B cell (primary cell): ENCODE results near the gene SATB2. TPM values are rescaled to one million over a fixed set of nuclear protein-coding genes. Genes with fewer than 3 reads are reported as not detected.

Experiments
- ATAC-seq: fragments of 200-7000 bp; cut with Tn5 transposase; one replicate; pipeline ENCODE4 v1.10.0; 2021; ENCODE audit warnings: low read depth, mild to moderate bottlenecking, moderate number of reproducible peaks, moderate library complexity
- CTCF ChIA-PET: fragments of 350-600 bp; sonication (Branson Sonifier 250); formaldehyde crosslinking; loops from one replicate; lab custom pipeline; 2021; ENCODE audit warnings: antibody characterized with exemption, inconsistent platforms; lab: Charles Lee
- POLR2A ChIA-PET: fragments of 350-600 bp; sonication (Branson Sonifier 250); formaldehyde crosslinking; loops from one replicate; lab custom pipeline; 2021; ENCODE audit warnings: antibody characterized with exemption; lab: Charles Lee
- DNase-seq: peaks from one replicate; pipeline ENCODE4 v3.0.0; 2013
- H2AFZ ChIP-seq: 2 replicates; pipeline ENCODE4 v1.6.1; 2012; ENCODE audit warnings: mild to moderate bottlenecking, low read depth, low read length; ENCODE audit not compliant: insufficient read depth, poor library complexity, severe bottlenecking
- H3K27ac ChIP-seq, 2 donors: 1 replicate in 1 of 2; 2 replicates in 1 of 2; pipeline ENCODE4 v1.5.1; 2012 to 2013; ENCODE audit warnings: low read length in 2 of 2, mild to moderate bottlenecking in 2 of 2, moderate library complexity in 1 of 2
- H3K27me3 ChIP-seq, 4 experiments: fragments of 200-600 bp in 1 of 4; sonication (generic) in 1 of 4; replicated peaks in 1 of 4; 1 replicate in 2 of 4; 2 replicates in 2 of 4; pipeline versions ENCODE4 v1.6.1 to v1.7.0; 2013 to 2016; ENCODE audit warnings: low read length in 3 of 4, mild to moderate bottlenecking in 2 of 4, mixed read lengths in 1 of 4, moderate library complexity in 1 of 4; ENCODE audit not compliant: insufficient read depth in 4 of 4, control insufficient read depth in 3 of 4; ENCODE audit errors: control extremely low read depth in 1 of 4
- H3K36me3 ChIP-seq, 2 experiments: replicated peaks in 1 of 2; 1 replicate in 1 of 2; 2 replicates in 1 of 2; pipeline versions ENCODE4 v1.6.1 to v1.7.1; 2013; ENCODE audit warnings: low read length in 1 of 2; ENCODE audit not compliant: insufficient read depth in 2 of 2, control insufficient read depth in 1 of 2; ENCODE audit errors: control extremely low read depth in 1 of 2, extremely low read depth in 1 of 2
- H3K4me1 ChIP-seq, 2 donors: fragments of 200-600 bp in 1 of 2; sonication (generic) in 1 of 2; 1 replicate in 1 of 2; 2 replicates in 1 of 2; pipeline versions ENCODE4 v1.5.1 to v1.6.1; 2013 to 2017; ENCODE audit warnings: low read length in 2 of 2; ENCODE audit not compliant: control insufficient read depth in 2 of 2, insufficient read depth in 2 of 2
- H3K4me2 ChIP-seq: replicated peaks from 2 replicates; pipeline ENCODE3; 2012; ENCODE audit warnings: mild to moderate bottlenecking, low read depth, low read length; ENCODE audit not compliant: poor library complexity, severe bottlenecking
- H3K4me3 ChIP-seq, 5 experiments: fragments of 200-600 bp in 1 of 5; sonication (generic) in 1 of 5; 1 replicate in 3 of 5; 2 replicates in 2 of 5; pipeline versions ENCODE4 v1.5.1 to v1.7.0; 2011 to 2016; ENCODE audit warnings: low read length in 4 of 5, mild to moderate bottlenecking in 4 of 5, low read depth in 2 of 5, control low read depth in 1 of 5, moderate library complexity in 1 of 5; ENCODE audit not compliant: insufficient read depth in 1 of 5; ENCODE audit errors: control extremely low read depth in 1 of 5, extremely low read depth in 1 of 5
- H3K79me2 ChIP-seq: fragments of 200-600 bp; sonication (generic); one replicate; pipeline ENCODE4 v1.6.0; 2016; ENCODE audit warnings: low read length; ENCODE audit not compliant: control insufficient read depth, insufficient read depth
- H3K9ac ChIP-seq: fragments of 200-600 bp; sonication (generic); 2 replicates; pipeline ENCODE4 v1.6.1; 2017; ENCODE audit warnings: mild to moderate bottlenecking, low read length, moderate library complexity
- H3K9me3 ChIP-seq, 3 donors: one replicate each; pipeline versions ENCODE4 v1.6.1 to v1.7.1; 2013; ENCODE audit warnings: low read length in 2 of 3; ENCODE audit not compliant: control insufficient read depth in 2 of 3, insufficient read depth in 1 of 3; ENCODE audit errors: control extremely low read depth in 1 of 3
- H4K20me1 ChIP-seq: 2 replicates; pipeline ENCODE4 v1.6.0; 2012; ENCODE audit warnings: mild to moderate bottlenecking, low read length; ENCODE audit not compliant: insufficient read depth, control insufficient read depth, poor library complexity, severe bottlenecking
- H3K27ac Mint-ChIP-seq: one replicate; pipeline ENCODE4 v1.8.0; 2021; ENCODE audit warnings: mixed read lengths
- H3K27me3 Mint-ChIP-seq: one replicate; pipeline ENCODE4 v1.8.0; 2021; ENCODE audit warnings: mixed read lengths
- H3K4me1 Mint-ChIP-seq: one replicate; pipeline ENCODE4 v1.8.0; 2021; ENCODE audit warnings: mixed read lengths
- H3K4me3 Mint-ChIP-seq: one replicate; pipeline ENCODE4 v1.8.0; 2021; ENCODE audit warnings: mixed read lengths
- H3K9me3 Mint-ChIP-seq: one replicate; pipeline ENCODE4 v1.8.0; 2022; ENCODE audit warnings: mixed read lengths; ENCODE audit not compliant: insufficient read depth
- CTCF ChIP-seq: fragments of 200-600 bp; IDR thresholded peaks from one replicate; pipeline ENCODE4 v1.8.0; 2022; ENCODE audit warnings: antibody characterized with exemption, mild to moderate bottlenecking
- EZH2 ChIP-seq: IDR thresholded peaks from 2 replicates; pipeline ENCODE4 v1.6.1; 2012; ENCODE audit warnings: borderline replicate concordance, low read depth, mild to moderate bottlenecking, moderate library complexity, low read length; ENCODE audit not compliant: insufficient read depth, poor library complexity, severe bottlenecking
- intact Hi-C: fragments of 100-400 bp; cut with micrococcal nuclease; formaldehyde crosslinking; loops from one replicate; pipeline ENCODE4 v1.10.0; 2022
- polyA plus RNA-seq: library from polyadenylated mRNA; depleted of rRNA; stranded (reverse); fragments of >200 nt; gene quantifications from 2 replicates; pipeline ENCODE4 v1.2.3, GENCODE V29; 2012
- total RNA-seq, 2 donors: library from RNA; stranded (reverse); fragments of 120-200 nt in 1 of 2; gene quantifications; 1 replicate in 1 of 2; 2 replicates in 1 of 2; pipeline versions ENCODE4 v1.2.3 to v1.2.4, GENCODE V29; 2013 to 2022

The SATB2 gene
- total and polyA plus RNA-seq, 2 donors (not counting 1 experiment from before 2014, with no cell fraction given) = 0.13 to 0.49 TPM

- ChIA-PET POLR2A (no interaction called here), CTCF (no interaction called here)
- Mint-ChIP-seq H3K4me1 (no peaks in the 10 kb centered on the region), H3K4me3 (no peak overlapping the region), H3K9me3 (no peaks in the 10 kb centered on the region), H3K27me3 (no peaks in the 10 kb centered on the region), H3K27ac (no peak overlapping the region)
- Histone ChIP-seq H3K27ac (no peak overlapping the region), H3K27me3 (no peaks in the 10 kb centered on the region), H3K4me2 (no peak overlapping the region), H3K79me2 (no peaks in the 10 kb centered on the region), H3K9me3 (no peaks in the 10 kb centered on the region), H3K4me3 (no peak overlapping the region), H3K4me1 (no peaks in the 10 kb centered on the region), H3K9ac (no peak overlapping the region), H3K36me3 (no peaks in the 10 kb centered on the region), H4K20me1 (no peaks in the 10 kb centered on the region), H2AFZ (no peak overlapping the region)
- intact Hi-C loops = no loop called here
- ATAC-seq (no peak), DNase-seq (no peak)
- TF ChIP-seq EZH2 (no peak), CTCF (no peak)
Measured at GRCh38 chr2:199407421-199407820, 50.3 kb downstream of the SATB2 start.

- no peak overlapping the region for H3K27ac Mint-ChIP-seq
- H3K36me3 ChIP-seq = no peaks in the 10 kb centered on the region
- no peaks in the 10 kb centered on the region for H3K4me1 ChIP-seq
- ATAC-seq (no peak), DNase-seq (no peak)
- H3K4me2 ChIP-seq = no peak overlapping the region
- H3K9ac ChIP-seq = no peak overlapping the region
- H3K4me3 ChIP-seq = no peak overlapping the region
- H3K27me3 ChIP-seq = no peaks in the 10 kb centered on the region
- H3K4me1 Mint-ChIP-seq = no peaks in the 10 kb centered on the region
- H3K9me3 ChIP-seq = no peaks in the 10 kb centered on the region
- H3K27me3 Mint-ChIP-seq = no peaks in the 10 kb centered on the region
- ChIA-PET POLR2A (no interaction called here), CTCF (no interaction called here)
- no peaks in the 10 kb centered on the region for H4K20me1 ChIP-seq
- no peak overlapping the region for H3K27ac ChIP-seq
- intact Hi-C loops = no loop called here
- H3K4me3 Mint-ChIP-seq = no peak overlapping the region
- H3K79me2 ChIP-seq = no peaks in the 10 kb centered on the region
- H2AFZ ChIP-seq = no peak overlapping the region
- TF ChIP-seq EZH2 (no peak), CTCF (no peak)
- no peaks in the 10 kb centered on the region for H3K9me3 Mint-ChIP-seq
Measured at GRCh38 chr2:199405241-199405640, 52.5 kb downstream of the SATB2 start.
